GM21717 (cell line): ENCODE data around the gene OR8B8.
"Not testable (repeated sequence)": the region's sequence is repeated elsewhere in the genome, so short reads cannot be mapped to it uniquely, and the experiment has no call there.

Source experiments
- ATAC-seq: cut with Tn5 transposase; IDR thresholded peaks from one replicate; pipeline ENCODE4 v1.9.1; 2021; ENCODE audit warnings: mild to moderate bottlenecking, moderate library complexity; ENCODE audit not compliant: unreplicated experiment

Gene OR8B8, protein sequence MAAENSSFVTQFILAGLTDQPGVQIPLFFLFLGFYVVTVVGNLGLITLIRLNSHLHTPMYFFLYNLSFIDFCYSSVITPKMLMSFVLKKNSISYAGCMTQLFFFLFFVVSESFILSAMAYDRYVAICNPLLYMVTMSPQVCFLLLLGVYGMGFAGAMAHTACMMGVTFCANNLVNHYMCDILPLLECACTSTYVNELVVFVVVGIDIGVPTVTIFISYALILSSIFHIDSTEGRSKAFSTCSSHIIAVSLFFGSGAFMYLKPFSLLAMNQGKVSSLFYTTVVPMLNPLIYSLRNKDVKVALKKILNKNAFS

GRCh38 chr11:124445646-124446150 lies at the start of gene OR8B8:
Gene OR8B8, minus strand, starts transcription at chr11:124445696. Its CDS starts 4,611 bp downstream, at chr11:124441085.
- no peak for ATAC-seq

- no peak for ATAC-seq
Measured at GRCh38 chr11:124493016-124493655, 47.6 kb upstream of the OR8B8 start.

DNA sequence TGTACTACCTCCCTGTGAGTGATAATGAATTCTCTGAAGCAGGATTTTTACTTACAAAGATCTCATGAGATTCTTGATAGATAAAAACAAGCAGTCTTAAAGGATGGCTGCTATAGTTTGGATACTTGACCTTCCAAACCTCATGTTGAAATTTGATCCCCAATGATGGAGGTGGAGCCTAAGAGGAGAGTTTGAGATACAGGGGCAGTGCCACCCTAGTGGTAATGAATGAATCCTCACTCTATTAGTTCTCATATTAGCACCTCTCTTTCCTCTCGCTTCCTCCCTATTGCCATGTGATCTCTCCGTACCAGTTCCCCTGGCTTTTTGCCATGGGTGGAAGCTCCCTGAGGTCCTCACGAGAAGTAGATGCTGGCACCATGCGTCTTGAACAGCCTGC lies 37.9 kb upstream of the OR8B8 start:
- ATAC-seq = no peak

DNA sequence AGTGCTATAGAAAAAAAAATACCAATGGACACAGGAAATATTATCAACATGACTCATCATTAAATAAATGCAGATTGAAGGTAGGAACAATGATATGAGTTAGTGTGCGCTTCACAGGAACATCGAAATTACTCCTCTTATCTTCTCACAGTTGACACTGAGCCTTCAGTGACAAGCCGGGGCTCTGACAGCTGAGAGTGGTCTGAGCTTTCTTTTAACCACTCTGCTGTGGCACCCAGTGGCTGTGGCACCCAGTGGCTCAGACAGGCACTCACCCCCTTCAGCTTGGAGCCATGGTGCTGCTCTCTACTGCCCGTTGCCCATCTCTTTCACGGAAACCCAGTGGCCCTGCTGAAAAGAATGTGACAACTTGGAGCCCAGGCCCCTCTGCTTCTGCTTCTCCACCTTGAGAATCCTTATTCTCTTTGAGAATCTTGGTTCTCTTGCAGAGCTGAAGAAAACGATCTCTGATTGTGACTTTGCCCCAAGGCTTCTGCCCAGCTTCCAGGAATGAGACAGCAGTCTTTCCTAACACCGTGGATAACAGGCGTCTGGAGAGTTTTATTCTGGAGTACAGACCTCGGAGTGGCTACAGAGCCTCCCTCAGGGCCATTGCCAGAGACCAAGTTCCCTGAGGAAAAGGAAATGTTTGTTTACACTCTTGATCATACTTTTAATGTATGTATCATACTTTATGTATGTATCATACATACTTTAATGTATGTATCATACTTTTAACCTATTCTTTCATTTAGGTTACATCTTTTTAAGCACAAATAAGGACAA lies 37.1 kb upstream of the OR8B8 start:
- no peak for ATAC-seq

DNA sequence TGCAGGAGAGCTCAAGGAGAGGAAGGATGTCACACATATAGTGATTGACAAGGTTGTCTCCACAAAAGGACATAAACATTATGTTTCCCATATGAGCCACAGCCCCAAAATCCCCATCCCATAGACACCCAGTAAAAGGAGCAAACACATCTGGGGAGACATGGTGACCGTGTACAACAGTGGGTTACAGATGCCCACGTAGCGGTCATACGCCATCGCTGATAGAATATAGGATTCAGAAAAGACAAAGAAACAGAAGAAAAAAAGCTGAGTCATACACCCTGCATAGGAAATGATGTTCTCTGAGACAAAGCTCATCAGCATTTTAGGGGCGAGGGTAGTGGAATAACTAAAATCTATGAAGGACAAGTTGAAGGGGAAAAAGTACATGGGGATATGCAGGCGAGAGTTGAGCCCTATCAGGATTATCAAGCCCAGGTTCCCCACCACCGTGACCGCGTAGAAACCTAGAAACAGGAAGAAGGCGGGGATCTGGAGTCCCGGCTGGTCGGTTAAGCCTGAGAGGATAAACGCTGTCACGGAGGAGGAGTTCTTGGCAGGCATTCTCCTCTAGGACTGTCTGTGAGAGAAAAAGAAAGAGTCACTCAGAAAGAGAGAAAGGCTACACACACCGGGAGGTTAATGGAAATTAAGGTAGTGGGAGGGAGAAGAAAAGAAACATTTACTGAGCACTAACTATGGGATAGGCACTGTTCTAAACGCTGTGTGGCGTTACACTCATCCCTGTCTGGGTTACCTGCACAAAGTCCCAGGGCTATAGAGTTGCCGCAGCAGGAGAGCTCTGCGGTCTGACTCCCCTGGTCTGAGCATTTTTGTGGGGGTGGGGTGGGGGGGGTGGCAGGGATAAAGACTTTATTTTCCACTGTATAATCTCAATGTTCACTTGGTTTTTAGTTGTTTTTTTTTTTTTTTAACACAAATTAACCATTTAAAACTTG lies 36.1 kb upstream of the OR8B8 start:
- peak; percentile 68 for ATAC-seq

- no peak for ATAC-seq
Measured at GRCh38 chr11:124479561-124479960, 34.1 kb upstream of the OR8B8 start.

DNA sequence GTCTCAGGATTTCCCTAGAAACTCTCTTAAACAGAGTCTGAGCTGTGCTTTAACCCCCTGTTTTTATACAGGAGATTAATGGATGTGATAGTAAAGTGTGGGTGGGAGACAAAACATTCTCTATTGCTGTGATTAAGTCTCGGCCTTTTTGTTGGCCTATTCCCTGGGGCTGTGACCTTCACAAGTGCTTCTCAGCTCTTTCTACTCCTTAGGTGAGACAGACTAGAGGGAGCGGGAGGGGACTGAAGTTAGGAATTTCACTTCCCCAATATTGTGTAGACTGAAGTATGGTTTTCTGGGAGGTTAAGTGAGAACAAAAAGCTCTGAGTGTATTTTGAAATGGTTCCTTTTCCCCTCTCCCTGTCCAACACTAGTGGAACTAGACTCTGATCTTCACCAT lies 29.8 kb upstream of the OR8B8 start:
- no peak for ATAC-seq

DNA sequence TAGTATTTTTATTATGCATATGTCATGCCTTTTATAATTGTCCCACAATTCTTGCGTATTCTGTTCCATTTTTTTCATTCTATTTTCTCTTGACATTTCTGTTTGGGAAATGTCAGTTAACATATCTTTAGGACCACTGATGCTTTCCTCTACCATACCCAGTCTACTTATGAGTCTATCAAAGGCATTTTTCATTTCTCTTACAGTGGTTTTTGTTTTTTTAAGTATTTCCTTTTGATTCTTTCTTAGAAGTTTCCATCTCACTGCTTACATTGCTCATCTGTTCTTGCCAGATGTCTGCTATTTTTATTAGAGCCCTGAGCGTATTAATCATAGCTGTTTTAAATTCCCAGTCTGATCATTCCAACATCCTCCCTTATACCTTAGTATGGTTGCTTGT lies 29.3 kb upstream of the OR8B8 start:
- ATAC-seq = no peak

DNA sequence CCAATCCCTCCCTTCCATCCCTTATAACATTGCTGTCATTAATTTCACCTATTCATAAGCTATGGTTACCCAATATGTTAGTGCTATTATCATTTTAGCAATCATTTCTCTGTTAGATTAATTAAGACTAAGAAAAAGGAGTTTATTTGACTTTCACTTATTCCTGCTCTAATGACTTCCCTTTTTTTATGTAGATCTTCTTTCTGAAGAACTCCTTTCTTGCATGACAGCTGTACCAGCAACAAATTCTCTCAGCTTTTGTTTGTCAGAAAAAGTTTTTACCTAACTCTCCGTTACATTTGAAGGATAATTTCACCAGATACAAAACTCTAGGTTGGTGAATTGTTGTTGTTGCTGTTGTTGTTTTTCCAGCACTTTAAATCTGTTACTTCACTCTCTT lies 28.6 kb upstream of the OR8B8 start:
- no peak for ATAC-seq

DNA sequence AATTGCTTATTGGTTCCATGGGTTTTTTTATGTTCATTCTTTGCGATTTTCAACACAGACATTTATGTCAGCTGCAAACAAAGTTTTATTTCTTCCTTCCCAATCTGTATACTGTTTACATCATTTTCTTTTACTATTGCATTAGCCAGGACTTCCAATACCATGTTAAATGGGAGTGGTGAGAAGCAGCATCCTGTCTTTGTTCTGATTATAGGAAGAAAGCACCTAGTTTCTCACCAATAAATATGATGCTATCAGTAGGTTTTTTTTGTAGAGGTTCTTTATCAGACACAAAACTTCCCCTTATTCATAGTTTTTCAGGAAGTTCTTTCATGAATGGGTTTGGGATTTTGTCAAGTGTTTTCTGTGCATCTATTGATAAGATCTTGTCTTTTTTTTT lies 28.0 kb upstream of the OR8B8 start:
- no peak for ATAC-seq

DNA sequence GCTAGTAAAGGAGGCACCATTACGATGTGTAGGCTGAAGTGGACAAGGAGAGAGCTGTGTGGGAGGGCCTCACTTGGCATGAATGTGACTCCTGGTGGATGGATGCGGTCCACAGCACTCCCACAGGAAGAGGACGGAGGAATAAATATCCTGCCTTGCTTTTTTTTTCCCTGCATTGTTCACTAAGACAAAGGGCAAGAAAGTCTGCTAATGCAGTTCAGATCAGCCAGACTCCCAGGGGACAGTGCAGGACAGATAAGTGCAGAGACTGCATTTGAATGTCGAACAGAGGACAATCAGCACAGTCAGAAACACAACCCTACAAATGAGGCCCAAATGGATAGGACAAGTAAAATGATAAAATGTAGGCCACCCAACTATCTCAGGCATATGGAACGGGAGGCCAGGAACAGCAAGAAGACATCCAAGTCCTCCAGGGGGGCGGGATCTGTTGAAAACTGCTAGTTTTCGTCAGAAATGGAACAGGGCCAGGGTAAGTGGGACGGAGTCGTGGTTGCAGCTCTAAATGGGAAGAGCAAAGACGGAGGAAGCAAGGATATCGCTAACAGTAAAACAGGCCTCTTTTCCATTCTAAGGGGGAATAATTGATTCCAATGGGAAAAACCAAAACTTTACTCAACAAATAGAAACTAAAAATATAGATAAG lies 25.2 kb upstream of the OR8B8 start:
- ATAC-seq = no peak

DNA sequence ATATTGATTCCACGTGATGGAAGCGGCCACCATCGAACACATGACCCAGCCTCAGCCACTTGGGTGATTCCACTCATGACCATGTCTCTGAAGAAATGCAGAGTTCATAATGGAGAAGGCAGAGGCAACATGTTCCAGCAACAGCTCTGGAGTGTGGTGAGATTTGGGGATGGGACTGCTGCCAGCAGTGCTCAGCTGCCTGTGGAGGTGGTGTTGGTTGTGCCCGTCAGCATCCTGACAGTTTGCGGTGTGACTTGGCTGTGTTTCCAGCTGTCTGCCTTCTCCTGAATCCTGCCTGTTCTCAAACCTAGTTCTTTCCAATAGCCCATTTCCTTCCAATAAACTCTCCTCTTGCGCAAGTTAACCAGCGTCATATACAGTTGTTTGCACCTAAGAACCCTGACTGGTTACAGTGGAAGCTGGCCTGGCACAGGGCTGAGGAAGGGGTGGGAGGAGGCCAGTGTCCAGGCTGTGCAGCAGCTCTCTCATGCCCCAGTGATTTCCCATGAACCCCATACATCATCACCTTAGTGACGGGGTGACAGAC lies 22.0 kb upstream of the OR8B8 start:
- ATAC-seq = no peak

- ATAC-seq = no peak
Measured at GRCh38 chr11:124465368-124465767, 19.9 kb upstream of the OR8B8 start.

- no peak for ATAC-seq
Measured at GRCh38 chr11:124463990-124464389, 18.5 kb upstream of the OR8B8 start.

GRCh38 chr11:124463324-124463723 lies 17.8 kb upstream of the OR8B8 start:
- ATAC-seq = no peak

GRCh38 chr11:124460459-124460858 lies 15.0 kb upstream of the OR8B8 start:
- ATAC-seq = no peak

GRCh38 chr11:124459379-124459778 lies 13.9 kb upstream of the OR8B8 start:
- ATAC-seq = not testable (repeated sequence)

GRCh38 chr11:124454552-124454951 lies 9.1 kb upstream of the OR8B8 start:
- no peak for ATAC-seq

DNA sequence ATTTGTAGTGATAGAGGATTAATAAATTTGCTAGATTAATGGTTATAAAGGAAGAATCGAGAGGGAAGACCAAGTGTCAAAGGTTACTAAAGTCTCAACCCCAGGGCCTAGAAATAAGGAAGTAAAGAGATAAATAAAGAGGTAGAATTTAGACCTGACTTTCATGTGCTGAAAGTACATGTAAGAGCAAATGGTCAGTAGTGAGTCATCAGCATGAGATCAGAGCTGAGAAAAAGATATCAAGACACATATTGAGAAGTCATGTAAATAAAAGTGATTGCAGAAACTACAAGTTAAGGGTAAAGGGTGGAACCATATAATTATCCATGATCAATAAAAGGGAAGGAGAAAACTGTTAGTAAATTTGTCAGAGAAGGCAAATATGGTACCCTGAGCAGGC lies 1.4 kb upstream of the OR8B8 start:
- no peak for ATAC-seq

GRCh38 chr11:124442847-124443246 lies 2.6 kb downstream of the OR8B8 start:
- ATAC-seq = no peak
